Thoracic aorta (tissue), 2 donors: ENCODE measurements around the gene ADGRL3. TPM values are rescaled to one million over a fixed set of nuclear protein-coding genes. Genes with fewer than 3 reads are reported as not detected.

Experiments used
- ATAC-seq: fragments of 150-250 bp; one replicate; pipeline ENCODE4 v1.8.0; 2017; ENCODE audit warnings: low read depth; ENCODE audit not compliant: insufficient number of reproducible peaks, low FRiP score
- DNase-seq: peaks from one replicate; pipeline ENCODE4 v3.0.0-alpha.2; 2020; ENCODE audit warnings: low spot score
- H3K27ac ChIP-seq, 2 donors: fragments of 200-600 bp; sonication (generic); 1 replicate in 1 of 2; 2 replicates in 1 of 2; pipeline ENCODE4 v1.5.1; 2016; ENCODE audit warnings: mild to moderate bottlenecking in 2 of 2, moderate library complexity in 2 of 2
- H3K27me3 ChIP-seq: fragments of 200-600 bp; sonication (generic); replicated peaks from 2 replicates; pipeline ENCODE4 v1.6.0; 2016; ENCODE audit warnings: mild to moderate bottlenecking; ENCODE audit not compliant: insufficient read depth
- H3K36me3 ChIP-seq: fragments of 200-600 bp; sonication (generic); one replicate; pipeline ENCODE4 v1.5.1; 2016
- H3K4me1 ChIP-seq, 2 donors: fragments of 200-600 bp; sonication (generic); 1 replicate in 1 of 2; 2 replicates in 1 of 2; pipeline versions ENCODE4 v1.5.1 to v1.6.0; 2016; ENCODE audit warnings: low read depth in 2 of 2, mild to moderate bottlenecking in 1 of 2; ENCODE audit not compliant: control insufficient read depth in 1 of 2
- H3K4me3 ChIP-seq: fragments of 200-600 bp; sonication (generic); 2 replicates; pipeline ENCODE4 v1.5.1; 2016; ENCODE audit warnings: mild to moderate bottlenecking
- H3K9me3 ChIP-seq: fragments of 200-600 bp; sonication (generic); 2 replicates; pipeline ENCODE4 v1.5.1; 2016
- CTCF ChIP-seq: fragments of 200-600 bp; sonication (generic); IDR thresholded peaks from one replicate; pipeline ENCODE4 v1.5.1; 2019; ENCODE audit warnings: antibody characterized with exemption
- total RNA-seq, 2 donors: library from RNA; depleted of rRNA; stranded (reverse); fragments of >200 nt; gene quantifications; one replicate each; pipeline versions ENCODE4 v1.1.0 to v1.2.3, GENCODE V29; 2016

ADGRL3 gene
- total RNA-seq, 2 donors from 2014 or later, result 17.5 to 18.1 TPM

DNA sequence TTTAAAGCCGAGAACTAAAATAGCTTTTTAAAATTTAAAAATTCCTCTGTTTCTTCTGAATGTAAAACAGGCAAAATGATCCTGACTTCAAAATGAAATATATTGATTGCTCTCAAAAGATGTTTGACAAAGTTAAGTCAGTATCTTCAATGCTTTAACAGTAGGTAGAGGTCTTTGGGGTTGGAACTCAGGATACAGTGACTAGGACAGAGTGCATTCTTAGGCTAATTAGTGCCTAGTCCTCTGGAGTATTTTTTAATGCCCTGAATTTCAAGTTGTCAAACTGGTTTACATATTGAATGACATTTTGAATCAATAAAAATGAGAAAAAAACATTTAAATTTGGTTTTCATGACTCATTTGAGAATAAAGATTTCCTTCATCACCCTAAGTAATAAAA is 877.3 kb downstream of the ADGRL3 start:
- Histone ChIP-seq H3K9me3 (no peaks in the 10 kb centered on the region), H3K36me3 (no peaks in the 10 kb centered on the region), H3K4me1 (no peaks in the 10 kb centered on the region), H3K27ac (no peak overlapping the region), H3K27me3 (no peaks in the 10 kb centered on the region), H3K4me3 (no peak overlapping the region)
- TF ChIP-seq CTCF, result no peak
- DNase-seq (no peak), ATAC-seq (no peak)

DNA sequence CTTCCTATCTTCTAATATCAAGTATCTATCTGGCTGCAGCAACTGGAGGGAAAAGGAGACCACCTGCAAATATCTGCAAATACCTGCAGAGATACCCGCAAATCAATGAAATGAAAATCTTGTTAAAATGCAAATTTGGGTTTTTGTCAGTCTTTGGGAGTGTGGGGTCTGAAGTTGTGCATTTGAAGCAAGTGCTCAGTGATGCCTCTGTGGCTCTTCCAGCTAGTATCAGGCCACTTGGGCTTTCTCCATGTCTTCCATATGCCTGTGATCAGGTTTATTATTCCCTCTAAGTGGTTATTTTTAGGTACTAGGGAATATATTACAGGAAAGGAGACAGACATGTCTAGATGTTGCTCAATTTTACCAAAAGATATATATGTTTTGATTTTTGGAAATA is 880.3 kb downstream of the ADGRL3 start:
- no peak overlapping the region for H3K27ac ChIP-seq
- no peaks in the 10 kb centered on the region for H3K27me3 ChIP-seq
- TF ChIP-seq CTCF, result no peak
- H3K36me3 ChIP-seq, result no peaks in the 10 kb centered on the region
- H3K4me1 ChIP-seq, result no peaks in the 10 kb centered on the region
- no peak for DNase-seq
- H3K4me3 ChIP-seq, result no peak overlapping the region
- no peak for ATAC-seq
- no peaks in the 10 kb centered on the region for H3K9me3 ChIP-seq

DNA sequence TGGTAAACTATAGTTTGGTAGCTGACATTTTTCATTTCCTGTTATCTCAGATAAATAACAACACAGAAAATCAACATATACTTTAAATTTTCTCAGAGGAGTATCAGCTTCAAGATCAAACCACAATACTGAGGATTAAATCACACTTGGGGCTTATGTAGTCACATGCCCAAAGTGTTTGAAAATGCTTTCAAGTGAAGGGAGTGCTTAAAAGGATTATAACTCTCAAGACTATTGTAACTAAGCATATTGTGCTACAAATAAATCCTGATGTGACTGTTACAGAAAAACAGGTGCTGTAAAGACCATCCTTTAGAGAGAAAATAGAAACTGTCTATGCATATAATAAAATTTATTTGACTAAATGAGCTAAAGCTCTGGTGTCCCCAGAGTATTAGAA is 887.6 kb downstream of the ADGRL3 start:
- no peak for ATAC-seq
- H3K36me3 ChIP-seq, result no peaks in the 10 kb centered on the region
- no peak overlapping the region for H3K4me3 ChIP-seq
- no peak for TF ChIP-seq CTCF
- H3K9me3 ChIP-seq, result peaks cover 5% of the 10 kb centered on the region
- no peak overlapping the region for H3K27ac ChIP-seq
- no peak for DNase-seq
- H3K27me3 ChIP-seq, result no peaks in the 10 kb centered on the region
- no peaks in the 10 kb centered on the region for H3K4me1 ChIP-seq

DNA sequence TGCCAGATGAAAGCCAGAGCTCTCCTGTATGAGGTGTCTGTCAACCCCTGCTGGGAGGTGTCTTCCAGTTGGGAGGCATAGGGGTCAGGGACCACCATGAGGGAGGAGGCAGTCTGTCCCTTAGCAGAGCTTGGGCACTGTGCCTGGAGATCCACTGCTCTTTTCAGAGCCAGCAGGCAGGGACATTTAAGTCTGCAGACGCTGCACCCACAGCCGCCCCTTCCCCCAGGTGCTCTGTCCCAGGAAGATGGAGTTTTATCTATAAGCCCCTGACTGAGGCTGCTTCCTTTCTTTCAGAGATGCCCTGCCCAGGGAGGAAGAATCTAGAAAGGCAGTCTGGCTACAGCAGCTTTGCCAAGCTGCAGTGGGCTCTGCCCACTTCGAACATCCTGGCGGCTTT is 893.6 kb downstream of the ADGRL3 start:
- H3K36me3 ChIP-seq, result no peaks in the 10 kb centered on the region
- H3K27me3 ChIP-seq, result no peaks in the 10 kb centered on the region
- no peak overlapping the region for H3K4me3 ChIP-seq
- peaks cover 5% of the 10 kb centered on the region for H3K9me3 ChIP-seq
- no peak for ATAC-seq
- H3K4me1 ChIP-seq, result no peaks in the 10 kb centered on the region
- no peak for TF ChIP-seq CTCF
- H3K27ac ChIP-seq, result no peak overlapping the region
- no peak for DNase-seq

DNA sequence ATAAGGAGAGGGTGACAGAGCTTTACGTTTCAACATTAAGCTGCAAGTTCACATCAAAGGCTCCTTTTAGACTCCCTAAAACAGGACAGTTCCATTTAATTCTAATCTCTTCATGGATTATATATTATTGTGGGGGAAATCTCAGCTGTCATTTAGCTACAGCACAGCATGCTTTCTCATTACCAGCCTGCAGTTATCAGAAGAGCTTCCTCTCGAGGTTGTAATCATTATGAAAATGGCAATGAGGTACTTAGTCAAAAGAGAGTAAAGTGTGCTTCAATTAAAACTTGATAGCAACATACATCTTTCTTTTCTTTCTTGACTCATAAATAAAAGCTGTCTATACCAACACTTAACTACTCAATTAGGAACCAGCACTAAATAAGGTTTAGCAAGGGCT is 896.8 kb downstream of the ADGRL3 start:
- H3K4me1 ChIP-seq, result no peaks in the 10 kb centered on the region
- H3K27ac ChIP-seq, result no peak overlapping the region
- DNase-seq (no peak), ATAC-seq (no peak)
- no peak overlapping the region for H3K4me3 ChIP-seq
- no peaks in the 10 kb centered on the region for H3K36me3 ChIP-seq
- no peak for TF ChIP-seq CTCF
- H3K9me3 ChIP-seq, result peaks cover 5% of the 10 kb centered on the region
- H3K27me3 ChIP-seq, result no peaks in the 10 kb centered on the region
